ENCODE results near the gene DYRK1A.
A peak's percentile ranks its signal among the peaks of the same experiment; 100 is the strongest.
"Not testable (repeated sequence)": the region's sequence is repeated elsewhere in the genome, so short reads cannot be mapped to it uniquely, and the experiment has no call there.

Gene DYRK1A

GRCh38 chr21:37530901-37531351 is 164.4 kb downstream of the DYRK1A start:
- intact Hi-C loops (cut with DNase I), result no loop called here
- no peak for DNase-seq

- intact Hi-C loops (cut with DNase I), result no loop called here
- peak in 20 of 42 donors; percentile 8 to 56 (median 31) for DNase-seq
Observed at GRCh38 chr21:37531431-37531932, 164.9 kb downstream of the DYRK1A start.

- DNase-seq, result no peak
- intact Hi-C loops (cut with DNase I), result no loop called here
Observed at GRCh38 chr21:37532868-37533780, 166.6 kb downstream of the DYRK1A start.

GRCh38 chr21:37534431-37534830 is 167.9 kb downstream of the DYRK1A start:
- DNase-seq, result no peak
- intact Hi-C loops (cut with DNase I), result no loop called here

- intact Hi-C loops (cut with DNase I), result no loop called here
- no peak for DNase-seq
Observed at GRCh38 chr21:37535130-37535529, 168.6 kb downstream of the DYRK1A start.

- no peak for DNase-seq
- intact Hi-C loops (cut with DNase I), result no loop called here
Observed at GRCh38 chr21:37535672-37536071, 169.1 kb downstream of the DYRK1A start.

GRCh38 chr21:37536616-37537278 is 170.2 kb downstream of the DYRK1A start:
- intact Hi-C loops (cut with DNase I), result no loop called here
- no peak for DNase-seq

- intact Hi-C loops (cut with DNase I), result no loop called here
Observed at GRCh38 chr21:37537391-37537996, 170.9 kb downstream of the DYRK1A start.

GRCh38 chr21:37538971-37539590 is 172.5 kb downstream of the DYRK1A start:
- no peak for DNase-seq
- intact Hi-C loops (cut with DNase I), result no loop called here

More at GRCh38 chr21:37537391-37537996, 170.9 kb downstream of the DYRK1A start:
- no peak for DNase-seq

GRCh38 chr21:37541128-37541527 is 174.6 kb downstream of the DYRK1A start:
- intact Hi-C loops (cut with DNase I); DNase-seq: not testable (repeated sequence)

- intact Hi-C loops (cut with DNase I), result no loop called here
- no peak for DNase-seq
Observed at GRCh38 chr21:37542512-37542911, 175.9 kb downstream of the DYRK1A start.

- DNase-seq, result no peak
- intact Hi-C loops (cut with DNase I), result no loop called here
Observed at GRCh38 chr21:37546299-37546908, 179.8 kb downstream of the DYRK1A start.

GRCh38 chr21:37546949-37547614 is 180.5 kb downstream of the DYRK1A start:
- no peak for DNase-seq
- intact Hi-C loops (cut with DNase I), result no loop called here

GRCh38 chr21:37547615-37548200 is 181.1 kb downstream of the DYRK1A start:
- no peak for DNase-seq
- intact Hi-C loops (cut with DNase I), result no loop called here

GRCh38 chr21:37548521-37548981 is 182.0 kb downstream of the DYRK1A start:
- intact Hi-C loops (cut with DNase I), result no loop called here
- DNase-seq, result no peak

- intact Hi-C loops (cut with DNase I); DNase-seq: not testable (repeated sequence)
Observed at GRCh38 chr21:37549730-37550129, 183.2 kb downstream of the DYRK1A start.

GRCh38 chr21:37550157-37550556 is 183.6 kb downstream of the DYRK1A start:
- DNase-seq, result no peak
- intact Hi-C loops (cut with DNase I), result no loop called here

All from head of caudate nucleus (tissue), 42 donors.